ENCODE results near the gene SRPK2.

SRPK2 gene

DNA sequence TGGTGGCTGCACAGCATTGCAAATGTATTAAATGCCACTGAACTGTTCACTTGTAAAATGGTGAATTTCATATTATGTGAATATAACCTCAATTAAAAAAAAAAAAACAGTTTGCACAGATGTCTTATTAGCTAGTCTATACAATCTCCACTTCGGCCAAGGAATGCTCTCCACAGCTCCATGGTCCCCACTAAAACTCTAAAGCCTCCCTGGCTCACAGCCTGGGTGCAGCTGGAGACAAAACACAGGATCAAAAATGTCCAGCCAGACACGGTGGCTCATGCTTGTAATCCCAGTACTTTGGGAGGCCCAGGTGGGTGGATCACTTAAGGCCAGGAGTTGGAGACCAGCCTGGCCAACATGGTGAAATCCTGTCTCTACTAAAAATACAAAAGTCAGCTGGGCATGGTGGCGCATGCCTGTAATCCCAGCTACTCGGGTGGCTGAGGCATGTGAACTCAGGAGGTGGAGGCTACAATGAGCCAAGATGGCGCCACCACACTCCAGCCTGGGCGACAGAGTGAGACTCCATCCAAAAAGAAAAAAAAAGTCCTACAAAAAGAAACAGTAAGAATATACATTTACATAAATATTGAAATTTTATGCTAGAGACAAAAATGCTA lies 66.0 kb downstream of the SRPK2 start:
- Histone ChIP-seq H3K4me1 (ENCODE audit: insufficient read depth, low read length, severe bottlenecking) (no peaks in the 10 kb centered on the region), H3K9ac (ENCODE audit: low read length) (no peak overlapping the region), H4K20me1 (ENCODE audit: insufficient read depth, low read length) (0 out of 2 replicates have a peak, but pooled peaks cover 4% of the 10 kb centered on the region), H3K27me3 (ENCODE audit: insufficient read depth, low read length) (no peaks in the 10 kb centered on the region), H3K79me2 (ENCODE audit: insufficient read depth, low read length) (no peaks in the 10 kb centered on the region), H3F3A (ENCODE audit: insufficient read depth, low read length) (no peaks in the 10 kb centered on the region), H3K9me3 (ENCODE audit: low read length) (no peaks in the 10 kb centered on the region), H3K27ac (ENCODE audit: low read depth, low read length, poor library complexity, severe bottlenecking) (no peak overlapping the region), H3K9me2 (ENCODE audit: low read depth, low read length) (no peaks in the 10 kb centered on the region), H3K4me2 (ENCODE audit: low read length) (no peak overlapping the region), H3K4me3 (ENCODE audit: low read depth, low read length, poor library complexity, severe bottlenecking) (no peak overlapping the region), H3K36me3 (ENCODE audit: insufficient read depth, low read length) (no peaks in the 10 kb centered on the region; the same call in 1 of the 2 replicates), H2AFZ (ENCODE audit: low read length) (no peak overlapping the region)
- no peak for TF ChIP-seq EZH2 (IDR thresholded peaks at IDR 0.05; ENCODE audit: borderline replicate concordance, low read length)

DNA sequence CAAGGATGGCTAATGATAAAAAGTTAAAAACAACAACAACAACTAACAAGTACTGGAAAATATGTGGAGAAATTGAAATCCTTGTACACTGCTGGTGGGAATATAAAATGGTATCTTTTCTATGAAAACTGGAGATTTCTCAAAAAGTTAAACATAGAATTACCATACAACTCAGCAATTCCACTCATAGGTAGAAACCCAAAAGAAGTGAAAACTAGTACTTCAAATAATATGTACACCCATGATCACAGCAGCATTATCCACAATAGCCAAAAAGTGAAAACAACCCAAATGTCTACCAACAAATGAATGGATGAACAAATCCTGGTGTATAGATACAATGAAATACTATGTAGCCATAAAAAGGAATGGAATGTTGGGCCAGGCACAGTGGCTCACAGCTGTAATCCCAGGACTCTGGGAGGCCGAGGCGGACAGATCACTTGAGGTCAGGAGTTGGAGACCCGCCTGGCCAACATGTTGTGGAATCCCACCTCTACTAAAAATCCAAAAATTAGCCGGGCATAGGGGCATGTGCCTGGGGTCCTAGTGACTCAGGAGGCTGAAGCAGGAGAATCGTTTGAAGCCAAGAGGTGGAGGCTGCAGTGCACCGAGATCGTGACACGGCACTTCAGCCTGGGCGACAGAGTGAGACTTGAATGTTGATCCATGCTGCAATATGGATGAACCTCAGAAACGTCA lies 66.8 kb downstream of the SRPK2 start:
- H3F3A ChIP-seq (ENCODE audit: insufficient read depth, low read length): no peaks in the 10 kb centered on the region
- no peaks in the 10 kb centered on the region for H3K79me2 ChIP-seq (ENCODE audit: insufficient read depth, low read length)
- H4K20me1 ChIP-seq (ENCODE audit: insufficient read depth, low read length): 0 out of 2 replicates have a peak, but pooled peaks cover 4% of the 10 kb centered on the region
- no peaks in the 10 kb centered on the region for H3K27me3 ChIP-seq (ENCODE audit: insufficient read depth, low read length)
- no peak overlapping the region for H3K9ac ChIP-seq (ENCODE audit: low read length)
- no peak overlapping the region for H2AFZ ChIP-seq (ENCODE audit: low read length)
- H3K27ac ChIP-seq (ENCODE audit: low read depth, low read length, poor library complexity, severe bottlenecking): no peak overlapping the region
- no peak overlapping the region for H3K4me2 ChIP-seq (ENCODE audit: low read length)
- no peaks in the 10 kb centered on the region for H3K9me2 ChIP-seq (ENCODE audit: low read depth, low read length)
- no peaks in the 10 kb centered on the region for H3K9me3 ChIP-seq (ENCODE audit: low read length)
- TF ChIP-seq, protein P1, sequence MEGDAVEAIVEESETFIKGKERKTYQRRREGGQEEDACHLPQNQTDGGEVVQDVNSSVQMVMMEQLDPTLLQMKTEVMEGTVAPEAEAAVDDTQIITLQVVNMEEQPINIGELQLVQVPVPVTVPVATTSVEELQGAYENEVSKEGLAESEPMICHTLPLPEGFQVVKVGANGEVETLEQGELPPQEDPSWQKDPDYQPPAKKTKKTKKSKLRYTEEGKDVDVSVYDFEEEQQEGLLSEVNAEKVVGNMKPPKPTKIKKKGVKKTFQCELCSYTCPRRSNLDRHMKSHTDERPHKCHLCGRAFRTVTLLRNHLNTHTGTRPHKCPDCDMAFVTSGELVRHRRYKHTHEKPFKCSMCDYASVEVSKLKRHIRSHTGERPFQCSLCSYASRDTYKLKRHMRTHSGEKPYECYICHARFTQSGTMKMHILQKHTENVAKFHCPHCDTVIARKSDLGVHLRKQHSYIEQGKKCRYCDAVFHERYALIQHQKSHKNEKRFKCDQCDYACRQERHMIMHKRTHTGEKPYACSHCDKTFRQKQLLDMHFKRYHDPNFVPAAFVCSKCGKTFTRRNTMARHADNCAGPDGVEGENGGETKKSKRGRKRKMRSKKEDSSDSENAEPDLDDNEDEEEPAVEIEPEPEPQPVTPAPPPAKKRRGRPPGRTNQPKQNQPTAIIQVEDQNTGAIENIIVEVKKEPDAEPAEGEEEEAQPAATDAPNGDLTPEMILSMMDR (IDR thresholded peaks at IDR 0.05; ENCODE audit: low read length): no peak
- TF ChIP-seq EZH2 (IDR thresholded peaks at IDR 0.05; ENCODE audit: borderline replicate concordance, low read length): no peak
- H3K36me3 ChIP-seq (ENCODE audit: insufficient read depth, low read length): no peaks in the 10 kb centered on the region; the same call in 1 of the 2 replicates
- no peak overlapping the region for H3K4me3 ChIP-seq (ENCODE audit: low read depth, low read length, poor library complexity, severe bottlenecking)
- no peaks in the 10 kb centered on the region for H3K4me1 ChIP-seq (ENCODE audit: insufficient read depth, low read length, severe bottlenecking)

DNA sequence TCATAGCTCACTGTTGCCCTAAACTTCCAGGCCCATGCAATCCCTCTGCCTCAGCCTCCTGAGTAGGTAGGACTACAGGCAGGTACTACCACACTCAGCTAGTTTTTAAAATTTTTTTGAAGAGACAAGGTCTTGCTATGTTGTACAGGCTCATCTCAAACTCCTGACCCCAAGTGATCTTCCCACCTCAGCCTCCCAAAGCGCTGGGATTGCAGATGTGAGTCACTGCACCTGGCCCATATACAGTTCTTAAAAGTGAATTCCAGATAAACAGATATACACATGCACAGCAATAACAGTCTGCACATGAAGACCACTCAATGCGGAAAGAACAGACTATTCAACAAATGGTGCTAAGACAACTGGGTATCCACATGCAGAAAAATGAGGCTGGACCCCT lies 67.8 kb downstream of the SRPK2 start:
- no peak overlapping the region for H3K27ac ChIP-seq (ENCODE audit: low read depth, low read length, poor library complexity, severe bottlenecking)
- 0 out of 2 replicates have a peak, but pooled peaks cover 7% of the 10 kb centered on the region for H4K20me1 ChIP-seq (ENCODE audit: insufficient read depth, low read length)
- no peaks in the 10 kb centered on the region for H3K79me2 ChIP-seq (ENCODE audit: insufficient read depth, low read length)

More for the DNA sequence above, 67.8 kb downstream of the SRPK2 start:
- Histone ChIP-seq H3K4me3 (ENCODE audit: low read depth, low read length, poor library complexity, severe bottlenecking) (no peak overlapping the region), H3K4me2 (ENCODE audit: low read length) (no peak overlapping the region), H3K9me3 (ENCODE audit: low read length) (no peaks in the 10 kb centered on the region), H3K36me3 (ENCODE audit: insufficient read depth, low read length) (no peaks in the 10 kb centered on the region; the same call in 1 of the 2 replicates), H3K9me2 (ENCODE audit: low read depth, low read length) (no peaks in the 10 kb centered on the region), H3F3A (ENCODE audit: insufficient read depth, low read length) (no peaks in the 10 kb centered on the region), H3K27me3 (ENCODE audit: insufficient read depth, low read length) (no peaks in the 10 kb centered on the region), H2AFZ (ENCODE audit: low read length) (no peak overlapping the region), H3K4me1 (ENCODE audit: insufficient read depth, low read length, severe bottlenecking) (no peaks in the 10 kb centered on the region), H3K9ac (ENCODE audit: low read length) (no peak overlapping the region)
- no peak for TF ChIP-seq EZH2 (IDR thresholded peaks at IDR 0.05; ENCODE audit: borderline replicate concordance, low read length)
- TF ChIP-seq, protein P1 (IDR thresholded peaks at IDR 0.05; ENCODE audit: low read length): no peak

All from OCI-LY1 (cell line).